OCI-M2 (cell line): ENCODE data around the gene ARL6IP6.

ENCODE experiments used
- DNase-seq: peaks from one replicate; lab custom pipeline; 2025; ENCODE audit not compliant: unreplicated experiment; lab: John Stamatoyannopoulos, UW

The ARL6IP6 gene

GRCh38 chr2:152796941-152797340, 78.5 kb downstream of the ARL6IP6 start:
- DNase-seq = no peak

DNA sequence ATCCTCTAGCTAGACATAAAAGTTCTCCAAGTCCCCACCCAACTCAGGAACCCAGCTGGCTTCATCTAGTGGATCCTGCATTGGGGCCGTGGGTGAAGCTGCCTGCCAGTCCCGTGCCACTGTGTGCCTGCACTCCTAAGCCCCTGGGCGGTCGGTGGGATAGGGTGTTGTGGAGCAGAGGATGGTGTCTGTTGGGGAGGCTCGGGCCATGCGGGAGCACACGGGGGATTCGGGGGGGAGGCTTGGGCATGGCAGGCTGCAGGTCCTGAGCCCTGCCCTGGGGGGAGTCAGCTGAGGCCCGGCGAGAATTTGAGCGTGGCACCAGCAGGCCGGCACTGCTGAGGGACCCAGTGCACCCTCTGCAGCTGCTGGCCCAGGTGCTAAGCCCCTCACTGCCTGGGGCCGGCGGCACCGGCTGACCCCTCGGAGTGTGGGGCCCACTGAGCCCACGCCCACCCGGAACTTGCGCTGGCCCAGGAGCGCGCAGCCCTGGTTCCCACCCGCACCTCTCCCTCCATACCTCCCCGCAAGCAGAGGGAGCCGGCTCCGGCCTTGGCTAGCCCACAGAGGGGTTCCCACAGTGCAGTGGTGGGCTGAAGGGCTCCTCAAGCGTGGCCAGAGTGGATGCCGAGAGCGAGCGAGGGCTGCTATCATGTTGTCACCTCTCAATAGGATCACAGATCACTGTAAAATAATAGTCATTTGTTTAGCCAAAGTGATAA, 86.4 kb downstream of the ARL6IP6 start:
- DNase-seq = no peak

DNA sequence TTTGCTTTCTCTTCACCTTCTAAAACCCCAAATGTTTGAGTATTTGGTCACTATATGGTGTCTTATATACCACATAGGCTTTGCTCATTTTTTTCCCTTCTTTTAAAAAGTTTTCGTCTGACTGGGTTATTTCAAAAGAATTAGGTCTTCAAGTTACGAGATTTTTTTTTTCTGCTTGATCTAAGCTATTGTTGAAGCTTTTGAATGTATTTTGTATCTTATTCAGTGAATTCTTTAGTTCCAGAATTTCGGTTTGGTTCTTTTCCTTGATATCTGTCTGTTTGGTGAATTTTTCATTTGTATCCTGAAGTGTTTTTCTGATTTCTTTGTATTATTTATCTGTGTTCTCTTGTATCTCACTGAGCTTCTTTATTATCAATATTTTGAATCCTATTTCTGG, 93.5 kb downstream of the ARL6IP6 start:
- DNase-seq = no peak
